K562 (cell line): ENCODE results near the gene LRRC74B. TPM values are rescaled to one million over a fixed set of nuclear protein-coding genes. Genes with fewer than 3 reads are reported as not detected.

Experiments used
- CBX2 ChIP-seq: fragments of 200-600 bp; sonication (generic); IDR thresholded peaks from one replicate; pipeline ENCODE4 v1.6.1; 2012; ENCODE audit warnings: mild to moderate bottlenecking, low read length, inconsistent platforms; ENCODE audit not compliant: insufficient read depth, poor library complexity, severe bottlenecking
- CHD1 ChIP-seq: fragments of 200-600 bp; sonication (generic); IDR thresholded peaks from one replicate; pipeline ENCODE4 v1.6.1; 2012; ENCODE audit warnings: mild to moderate bottlenecking, moderate library complexity, low read length, inconsistent platforms
- EGR1 ChIP-seq: fragments of 450-650 bp; conservative IDR thresholded peaks from 2 replicates; pipeline ENCODE4 v1.6.1; 2017; ENCODE audit warnings: mild to moderate bottlenecking
- ETV6 ChIP-seq, 3 experiments: fragments of 150-350 bp in 1 of 3; sonication (generic) in 1 of 3; formaldehyde crosslinking in 1 of 3; IDR thresholded peaks; 2 replicates each; pipeline versions ENCODE4 v1.6.1 to v1.8.0; 2014 to 2022; ENCODE audit warnings: borderline replicate concordance in 2 of 3, low read depth in 2 of 3, antibody characterized with exemption in 1 of 3, low read length in 1 of 3, mild to moderate bottlenecking in 1 of 3, missing genetic modification reagents in 1 of 3
- GTF3C2 ChIP-seq: IDR thresholded peaks from 3 replicates; pipeline ENCODE4 v1.6.1; 2011; ENCODE audit warnings: borderline replicate concordance, mild to moderate bottlenecking, moderate library complexity; ENCODE audit not compliant: insufficient read length; ENCODE audit errors: extremely low read depth
- MTF1 ChIP-seq: fragments of 250-450 bp; sonication (Bioruptor Pico); IDR thresholded peaks from 2 replicates; pipeline ENCODE4 v1.9.0; 2021; ENCODE audit warnings: moderate library complexity, mild to moderate bottlenecking, inconsistent platforms, borderline replicate concordance
- NRF1 ChIP-seq, 2 experiments: fragments of 450-650 bp; IDR thresholded peaks in 1 of 2; conservative IDR thresholded peaks in 1 of 2; 2 replicates each; pipeline ENCODE4 v1.6.1; 2014; ENCODE audit warnings: mild to moderate bottlenecking in 2 of 2
- REST ChIP-seq, 2 experiments: fragments of 450-650 bp; formaldehyde crosslinking in 1 of 2; IDR thresholded peaks; 2 replicates each; pipeline versions ENCODE4 v1.4.0 to v1.6.1; 2014 to 2020; ENCODE audit warnings: mild to moderate bottlenecking in 2 of 2, borderline replicate concordance in 1 of 2, low read depth in 1 of 2
- SMAD2 ChIP-seq: fragments of 150-350 bp; IDR thresholded peaks from 2 replicates; pipeline ENCODE4 v1.6.1; 2014; ENCODE audit warnings: low read depth, mild to moderate bottlenecking, low read length
- TCF15 ChIP-seq: fragments of 250-450 bp; sonication (Bioruptor Pico); IDR thresholded peaks from 2 replicates; pipeline ENCODE4 v1.8.0; 2022; ENCODE audit warnings: moderate library complexity, mild to moderate bottlenecking, inconsistent platforms
- ZNF3 ChIP-seq: fragments of 250-450 bp; sonication (Bioruptor Pico); IDR thresholded peaks from 2 replicates; pipeline ENCODE4 v1.5.0; 2021; ENCODE audit warnings: mild to moderate bottlenecking, moderate library complexity
- ZNF511 ChIP-seq: sonication (generic); formaldehyde crosslinking; IDR thresholded peaks from 2 replicates; pipeline ENCODE4 v1.8.0; 2022; ENCODE audit warnings: mild to moderate bottlenecking, missing genetic modification reagents
- polyA plus RNA-seq, 8 experiments: library from polyadenylated mRNA; depleted of rRNA in 4 of 8; stranded (reverse) in 5 of 8; unstranded in 3 of 8; fragments of >200 nt; fragmentation: Nextera tagmentation in 2 of 8; fragmentation: Illumina TruSeq in 1 of 8; extraction: Ambion mirVana in 2 of 8; extraction: Trizol in 1 of 8; gene quantifications; 2 replicates each; pipeline versions ENCODE4 v1.2.1 to v1.2.3, GENCODE V29; 2011 to 2014; ENCODE audit warnings: inconsistent platforms in 1 of 8, missing spikeins in 1 of 8
- total RNA-seq, 7 experiments: library from RNA; depleted of rRNA in 6 of 7; stranded (reverse); fragments of >200 nt in 6 of 7; fragmentation: Illumina TruSeq in 2 of 7; extraction: Trizol in 2 of 7; gene quantifications; 2 replicates each; pipeline versions ENCODE4 v1.2.1 to v1.2.3, GENCODE V29; 2011 to 2021; ENCODE audit warnings: low replicate concordance in 1 of 7
- TF ChIP-seq, protein P1 (sequence below): fragments of 250-450 bp; sonication (Bioruptor Pico); IDR thresholded peaks from 2 replicates; pipeline ENCODE4 v1.8.0; 2021; ENCODE audit warnings: moderate library complexity, mild to moderate bottlenecking, inconsistent platforms

The LRRC74B gene
- total and polyA plus RNA-seq, 9 of the 15 experiments (the other 6 are each of a cell fraction or from before 2014, with no cell fraction given), result not detected

- no peak for TF ChIP-seq REST (IDR thresholded peaks at IDR 0.05; ENCODE audit: borderline replicate concordance)
- TF ChIP-seq REST (CRISPR knock-in tag; IDR thresholded peaks at IDR 0.05; ENCODE audit: low read depth), result peak; percentile 70; the same call in 1 of the 2 replicates
- TF ChIP-seq ETV6 (IDR thresholded peaks at IDR 0.05; ENCODE audit: borderline replicate concordance in 1 of 2, low read depth in 2 of 2, low read length in 1 of 2), result no peak
- TF ChIP-seq ETV6 (CRISPR knock-in tag; IDR thresholded peaks at IDR 0.05; ENCODE audit: borderline replicate concordance), result no peak
- TF ChIP-seq, protein P1, sequence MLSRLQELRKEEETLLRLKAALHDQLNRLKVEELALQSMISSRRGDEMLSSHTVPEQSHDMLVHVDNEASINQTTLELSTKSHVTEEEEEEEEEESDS (CRISPR knock-in tag), result no peak
- TF ChIP-seq MTF1, result 0 out of 2 replicates have a peak, but pooled peaks have one; percentile 3
- no peak for TF ChIP-seq CHD1
- TF ChIP-seq ZNF511 (CRISPR knock-in tag), result no peak; the same call in 1 of the 2 replicates
- no peak for TF ChIP-seq EGR1
- no peak for TF ChIP-seq NRF1 (conservative IDR thresholded peaks at IDR 0.05 in 1 of 2, IDR thresholded peaks at IDR 0.05 in 1 of 2)
- TF ChIP-seq SMAD2, result no peak
- TF ChIP-seq CBX2, result no peak
- TF ChIP-seq ZNF3 (CRISPR knock-in tag), result no peak
- peak; percentile 42 for TF ChIP-seq GTF3C2
- no peak for TF ChIP-seq TCF15 (CRISPR knock-in tag)
These were observed 57.0 kb downstream of the LRRC74B start (continued) for GRCh38 chr22:21102659-21103267.
